Trophoblast cell (in vitro differentiated cells and primary cell): ENCODE data around the gene KCNJ1.

Experiments used
- DNase-seq, 2 donors: peaks; one replicate each; pipeline ENCODE4 v3.0.0-alpha.2; 2016
- H2AFZ ChIP-seq: 2 replicates; pipeline ENCODE4 v1.6.1; 2013; ENCODE audit warnings: low read length, moderate library complexity, mild to moderate bottlenecking; ENCODE audit not compliant: insufficient read depth, poor library complexity
- H2AK5ac ChIP-seq: 2 replicates; pipeline ENCODE4 v1.6.1; 2013; ENCODE audit warnings: mild to moderate bottlenecking, low read length
- H2BK120ac ChIP-seq: 2 replicates; pipeline ENCODE4 v1.6.1; 2013; ENCODE audit warnings: low read length, mild to moderate bottlenecking, moderate library complexity; ENCODE audit not compliant: insufficient read depth, poor library complexity
- H2BK12ac ChIP-seq: 2 replicates; pipeline ENCODE4 v1.6.1; 2013; ENCODE audit warnings: mild to moderate bottlenecking, low read length, moderate library complexity
- H2BK5ac ChIP-seq: 2 replicates; pipeline ENCODE4 v1.6.1; 2013; ENCODE audit warnings: low read length, low read depth, moderate library complexity, mild to moderate bottlenecking; ENCODE audit not compliant: poor library complexity
- H3K14ac ChIP-seq: 2 replicates; pipeline ENCODE4 v1.6.1; 2013; ENCODE audit warnings: mild to moderate bottlenecking, low read length
- H3K18ac ChIP-seq: 2 replicates; pipeline ENCODE4 v1.6.1; 2013; ENCODE audit warnings: mild to moderate bottlenecking, low read length
- H3K23ac ChIP-seq: 2 replicates; pipeline ENCODE4 v1.6.1; 2013; ENCODE audit warnings: low read length
- H3K27ac ChIP-seq: 2 replicates; pipeline ENCODE4 v1.5.1; 2013; ENCODE audit warnings: low read depth, mild to moderate bottlenecking, inconsistent platforms, low read length, moderate library complexity
- H3K27me3 ChIP-seq: 2 replicates; pipeline ENCODE4 v1.6.1; 2013; ENCODE audit warnings: inconsistent platforms, mild to moderate bottlenecking, low read length, moderate library complexity; ENCODE audit not compliant: insufficient read depth
- H3K36me3 ChIP-seq, 2 experiments: 1 replicate in 1 of 2; 2 replicates in 1 of 2; pipeline ENCODE4 v1.6.1; 2013; ENCODE audit warnings: low read length in 2 of 2, mild to moderate bottlenecking in 2 of 2, moderate library complexity in 1 of 2; ENCODE audit not compliant: insufficient read depth in 2 of 2, control insufficient read depth in 1 of 2
- H3K4ac ChIP-seq: 2 replicates; pipeline ENCODE4 v1.6.1; 2013; ENCODE audit warnings: low read depth, mild to moderate bottlenecking, low read length, moderate library complexity
- H3K4me1 ChIP-seq, 2 experiments: 1 replicate in 1 of 2; 2 replicates in 1 of 2; pipeline ENCODE4 v1.6.1; 2013; ENCODE audit warnings: low read length in 2 of 2, mild to moderate bottlenecking in 2 of 2, moderate library complexity in 1 of 2; ENCODE audit not compliant: insufficient read depth in 2 of 2, control insufficient read depth in 1 of 2
- H3K4me2 ChIP-seq: 2 replicates; pipeline ENCODE4 v1.6.1; 2013; ENCODE audit warnings: inconsistent platforms, mild to moderate bottlenecking, low read length, moderate library complexity
- H3K4me3 ChIP-seq: 2 replicates; pipeline ENCODE4 v1.5.1; 2013; ENCODE audit warnings: mild to moderate bottlenecking, low read depth, low read length, inconsistent platforms
- H3K79me1 ChIP-seq: one replicate; pipeline ENCODE4 v1.6.1; 2013; ENCODE audit warnings: low read length
- H3K79me2 ChIP-seq: 2 replicates; pipeline ENCODE4 v1.6.1; 2013; ENCODE audit warnings: low read length, mild to moderate bottlenecking; ENCODE audit not compliant: control insufficient read depth, insufficient read depth, poor library complexity
- H3K9ac ChIP-seq: 2 replicates; pipeline ENCODE4 v1.6.1; 2013; ENCODE audit warnings: mild to moderate bottlenecking, low read length
- H3K9me3 ChIP-seq: 2 replicates; pipeline ENCODE4 v1.6.1; 2013; ENCODE audit warnings: low read depth, mild to moderate bottlenecking, control low read depth, inconsistent platforms, low read length; ENCODE audit not compliant: insufficient read depth
- H4K12ac ChIP-seq: 2 replicates; pipeline ENCODE4 v1.6.1; 2013; ENCODE audit warnings: low read depth, mild to moderate bottlenecking, low read length, moderate library complexity
- H4K8ac ChIP-seq: 2 replicates; pipeline ENCODE4 v1.6.1; 2013; ENCODE audit warnings: low read depth, mild to moderate bottlenecking, low read length, moderate library complexity
- H4K91ac ChIP-seq: one replicate; pipeline ENCODE4 v1.6.1; 2013; ENCODE audit warnings: low read depth, mild to moderate bottlenecking, low read length, moderate library complexity
- WGBS: extraction: QIAGEN DNeasy Blood & Tissue Kit; methylation state at CpG from one replicate; pipeline ENCODE4 v1.1.7; 2013; ENCODE audit warnings: missing lambda C conversion rate; ENCODE audit not compliant: insufficient read length, insufficient coverage; ENCODE audit errors: extremely low coverage; 5-methylcytosine and 5-hydroxymethylcytosine counted together

KCNJ1 gene

GRCh38 chr11:128827191-128827893, 39.8 kb downstream of the KCNJ1 start:
- DNase-seq: peak in 1 of 2 donors; percentile 8
- no peak overlapping the region for H2BK5ac ChIP-seq
- no peak overlapping the region for H3K4me2 ChIP-seq
- no peak overlapping the region for H3K9ac ChIP-seq
- no peaks in the 10 kb centered on the region for H3K27me3 ChIP-seq
- no peak overlapping the region for H3K4ac ChIP-seq
- peak overlapping the region; percentile 56 for H2BK12ac ChIP-seq
- no peak overlapping the region for H4K12ac ChIP-seq
- H2AK5ac ChIP-seq: no peak overlapping the region
- whole genome bisulfite sequencing: no CpG with 5 or more reads among the region's 7 CpGs
- H3K4me3 ChIP-seq: no peak overlapping the region
- no peak overlapping the region for H3K18ac ChIP-seq
- H2BK120ac ChIP-seq: peak overlapping the region; percentile 32
- H3K23ac ChIP-seq: no peak overlapping the region
- peaks cover 10% of the 10 kb centered on the region for H3K79me1 ChIP-seq
- no peak overlapping the region for H2AFZ ChIP-seq
- no peak overlapping the region for H3K27ac ChIP-seq
- H4K91ac ChIP-seq: peak overlapping the region; percentile 1
- H3K14ac ChIP-seq: no peak overlapping the region
- no peaks in the 10 kb centered on the region for H3K9me3 ChIP-seq
- no peaks in the 10 kb centered on the region for H3K79me2 ChIP-seq
- no peak overlapping the region for H4K8ac ChIP-seq
- H3K36me3 ChIP-seq: no peaks in the 10 kb centered on the region
- H3K4me1 ChIP-seq: peaks cover 2 to 4% of the 10 kb centered on the region in 2 experiments

- DNase-seq: no peak
- Histone ChIP-seq H3K23ac (no peak overlapping the region), H3K4me2 (no peak overlapping the region), H3K79me2 (no peaks in the 10 kb centered on the region), H3K9ac (no peak overlapping the region), H3K4me3 (no peak overlapping the region), H3K9me3 (no peaks in the 10 kb centered on the region), H2BK120ac (peak overlapping the region; percentile 25), H2AK5ac (no peak overlapping the region), H2BK12ac (peak overlapping the region; percentile 24), H3K18ac (no peak overlapping the region), H3K27ac (no peak overlapping the region), H3K4ac (no peak overlapping the region), H3K27me3 (no peaks in the 10 kb centered on the region), H4K91ac (peak overlapping the region; percentile 42), H3K4me1 (peaks cover 2 to 4% of the 10 kb centered on the region in 2 experiments), H4K12ac (no peak overlapping the region), H4K8ac (no peak overlapping the region), H3K14ac (no peak overlapping the region), H2AFZ (no peak overlapping the region), H3K36me3 (no peaks in the 10 kb centered on the region), H2BK5ac (no peak overlapping the region), H3K79me1 (peaks cover 10% of the 10 kb centered on the region)
- WGBS: no CpG with 5 or more reads among the region's 20 CpGs
Measured at GRCh38 chr11:128825050-128825784, 41.9 kb downstream of the KCNJ1 start.

GRCh38 chr11:128824191-128825049, 42.7 kb downstream of the KCNJ1 start:
- Histone ChIP-seq H3K9ac (no peak overlapping the region), H2AK5ac (no peak overlapping the region), H4K91ac (peak overlapping the region; percentile 55), H4K8ac (peak overlapping the region; percentile 46), H3K4me3 (no peak overlapping the region), H2BK5ac (no peak overlapping the region), H3K27ac (no peak overlapping the region), H3K79me2 (no peaks in the 10 kb centered on the region), H3K4me1 (peaks cover 2 to 4% of the 10 kb centered on the region in 2 experiments), H2BK120ac (peak overlapping the region; percentile 70), H4K12ac (no peak overlapping the region), H2BK12ac (peak overlapping the region; percentile 42), H3K36me3 (no peaks in the 10 kb centered on the region), H3K79me1 (peaks cover 10% of the 10 kb centered on the region), H2AFZ (peak overlapping the region; percentile 74), H3K9me3 (no peaks in the 10 kb centered on the region), H3K14ac (peak overlapping the region; percentile 32), H3K23ac (no peak overlapping the region), H3K4me2 (peak overlapping the region; percentile 51), H3K4ac (no peak overlapping the region), H3K18ac (no peak overlapping the region), H3K27me3 (no peaks in the 10 kb centered on the region)
- DNase-seq: no peak
- WGBS: no CpG with 5 or more reads among the region's 68 CpGs

GRCh38 chr11:128823753-128824152, 43.3 kb downstream of the KCNJ1 start:
- Histone ChIP-seq H3K23ac (no peak overlapping the region), H4K12ac (no peak overlapping the region), H3K27me3 (no peaks in the 10 kb centered on the region), H3K4ac (no peak overlapping the region), H3K4me2 (peak overlapping the region; percentile 51), H3K4me3 (no peak overlapping the region), H2BK120ac (peak overlapping the region; percentile 70), H4K91ac (peak overlapping the region; percentile 55), H3K27ac (no peak overlapping the region), H3K9ac (no peak overlapping the region), H2BK12ac (no peak overlapping the region), H3K4me1 (peaks cover 2 to 4% of the 10 kb centered on the region in 2 experiments), H3K9me3 (no peaks in the 10 kb centered on the region), H2BK5ac (no peak overlapping the region), H3K14ac (no peak overlapping the region), H3K79me1 (peaks cover 10% of the 10 kb centered on the region), H3K18ac (no peak overlapping the region), H3K79me2 (no peaks in the 10 kb centered on the region), H4K8ac (no peak overlapping the region), H3K36me3 (no peaks in the 10 kb centered on the region), H2AK5ac (no peak overlapping the region), H2AFZ (peak overlapping the region; percentile 74)
- DNase-seq: no peak
- WGBS: no CpG with 5 or more reads among the region's 11 CpGs
